Common myeloid progenitor, CD34-positive (primary cell): Measurements from ENCODE around the gene HS3ST1.

Experiments used
- CTCF ChIA-PET: fragments of 350-600 bp; sonication (Branson Sonifier 250); formaldehyde crosslinking; loops from one replicate; lab custom pipeline; 2021; ENCODE audit warnings: antibody characterized with exemption; lab: Charles Lee
- POLR2A ChIA-PET: fragments of 350-600 bp; sonication (Branson Sonifier 250); formaldehyde crosslinking; loops from one replicate; lab custom pipeline; 2021; ENCODE audit warnings: antibody characterized with exemption; lab: Charles Lee
- DNase-seq, 3 donors: peaks; one replicate each; pipeline versions ENCODE4 v3.0.0 to v3.0.0-alpha.2; 2013
- H3K27ac ChIP-seq, 2 experiments: 1 replicate in 1 of 2; 2 replicates in 1 of 2; pipeline ENCODE4 v1.7.0; 2013; ENCODE audit warnings: inconsistent platforms in 2 of 2, low read length in 2 of 2, mild to moderate bottlenecking in 2 of 2, low read depth in 1 of 2, moderate library complexity in 1 of 2; ENCODE audit not compliant: severe bottlenecking in 2 of 2, insufficient read depth in 1 of 2, poor library complexity in 1 of 2
- H3K27me3 ChIP-seq, 5 experiments: replicated peaks in 2 of 5; 1 replicate in 3 of 5; 2 replicates in 2 of 5; pipeline versions ENCODE4 v1.6.1 to v1.7.0; 2013; ENCODE audit warnings: low read length in 4 of 5, mild to moderate bottlenecking in 2 of 5, moderate library complexity in 2 of 5, inconsistent platforms in 1 of 5; ENCODE audit not compliant: insufficient read depth in 5 of 5, control insufficient read depth in 4 of 5
- H3K36me3 ChIP-seq, 4 experiments: 1 replicate in 2 of 4; 2 replicates in 2 of 4; pipeline versions ENCODE4 v1.6.1 to v1.7.0; 2013; ENCODE audit warnings: low read length in 3 of 4, control low read depth in 1 of 4, mild to moderate bottlenecking in 1 of 4; ENCODE audit not compliant: control insufficient read depth in 4 of 4, insufficient read depth in 4 of 4
- H3K4me1 ChIP-seq, 4 experiments: 1 replicate in 3 of 4; 2 replicates in 1 of 4; pipeline versions ENCODE4 v1.6.1 to v1.7.1; 2013; ENCODE audit warnings: low read length in 3 of 4, mild to moderate bottlenecking in 3 of 4, control low read depth in 1 of 4, inconsistent platforms in 1 of 4, moderate library complexity in 1 of 4; ENCODE audit not compliant: control insufficient read depth in 4 of 4, insufficient read depth in 4 of 4; ENCODE audit errors: control extremely low read depth in 1 of 4
- H3K4me3 ChIP-seq, 7 experiments: 1 replicate in 4 of 7; 2 replicates in 3 of 7; pipeline versions ENCODE4 v1.5.1 to v1.7.0; 2013; ENCODE audit warnings: mild to moderate bottlenecking in 7 of 7, low read length in 6 of 7, moderate library complexity in 6 of 7, inconsistent platforms in 2 of 7, low read depth in 2 of 7, control low read depth in 1 of 7; ENCODE audit not compliant: insufficient read depth in 4 of 7, control insufficient read depth in 1 of 7; ENCODE audit errors: extremely low read depth in 1 of 7
- H3K9me3 ChIP-seq, 5 experiments: 1 replicate in 4 of 5; 2 replicates in 1 of 5; pipeline versions ENCODE4 v1.6.1 to v1.7.1; 2013; ENCODE audit warnings: low read length in 4 of 5, mild to moderate bottlenecking in 2 of 5, inconsistent platforms in 1 of 5, low read depth in 1 of 5, moderate library complexity in 1 of 5; ENCODE audit not compliant: control insufficient read depth in 4 of 5, insufficient read depth in 2 of 5; ENCODE audit errors: control extremely low read depth in 1 of 5
- WGBS: methylation state at CpG from one replicate; pipeline ENCODE4 v1.1.5; 2013; ENCODE audit not compliant: insufficient coverage; 5-methylcytosine and 5-hydroxymethylcytosine counted together

HS3ST1 gene

DNA sequence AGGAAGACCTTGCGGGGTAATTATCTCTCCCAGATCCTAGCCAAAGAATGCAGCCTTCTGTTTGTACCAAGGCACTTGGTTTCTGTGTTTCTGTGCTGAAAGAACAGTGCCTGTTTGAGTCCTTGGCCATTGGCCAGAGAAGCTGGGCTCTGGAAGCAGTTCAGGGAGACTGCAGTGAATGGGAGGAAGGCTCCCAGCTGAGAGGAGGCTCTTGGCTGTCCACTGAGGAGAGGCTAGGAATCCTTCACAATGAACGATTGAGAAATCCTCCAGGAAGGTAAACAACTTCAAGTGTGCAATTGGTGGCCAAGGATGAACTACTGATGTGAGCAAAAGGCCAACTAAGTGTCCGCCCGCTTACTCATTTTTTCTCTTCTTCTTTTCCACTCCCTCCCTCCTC, 61.3 kb downstream of the HS3ST1 start:
- ChIA-PET POLR2A (no interaction called here), CTCF (interaction anchor here (0.6 kb wide), 1 partner anchor 57 kb away, joined by 3 read pairs; no protein-coding TSS in a partner anchor)
- peaks cover 0 to 5% (median under 1%) of the 10 kb centered on the region in 5 experiments for H3K9me3 ChIP-seq
- H3K27ac ChIP-seq = no peak overlapping the region
- no peaks in the 10 kb centered on the region for H3K4me1 ChIP-seq
- 84% methylated on average over 4 of the region's 4 CpGs for WGBS
- DNase-seq = no peak
- H3K27me3 ChIP-seq = peaks cover 0 to 12% (median 0%) of the 10 kb centered on the region in 5 experiments
- no peak overlapping the region for H3K4me3 ChIP-seq
- no peaks in the 10 kb centered on the region for H3K36me3 ChIP-seq

DNA sequence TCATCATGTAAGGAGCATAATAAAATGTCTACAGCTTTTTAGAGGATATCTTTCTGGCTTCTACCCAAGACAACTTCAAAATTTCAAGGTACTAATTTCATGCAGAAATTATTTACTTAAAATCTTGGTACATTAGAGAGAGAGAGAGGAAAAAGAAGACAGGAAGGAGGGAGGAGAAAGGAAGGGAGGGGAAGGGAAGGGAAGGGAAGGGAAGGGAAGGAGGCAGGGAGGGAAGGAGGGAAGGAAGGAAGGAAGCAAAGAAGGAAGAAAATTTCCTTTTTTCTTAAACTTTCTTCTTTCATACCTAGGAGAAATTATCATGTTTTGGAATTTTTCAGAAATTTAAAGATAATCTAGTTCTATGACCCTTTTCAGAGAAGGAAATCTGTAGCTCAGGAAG, 61.8 kb downstream of the HS3ST1 start:
- POLR2A ChIA-PET = no interaction called here

GRCh38 chr4:11365039-11365438, 63.7 kb downstream of the HS3ST1 start:
- ChIA-PET CTCF (no interaction called here), POLR2A (no interaction called here)
- H3K36me3 ChIP-seq = no peaks in the 10 kb centered on the region
- H3K27me3 ChIP-seq = peaks cover 0 to 12% (median 0%) of the 10 kb centered on the region in 5 experiments
- H3K9me3 ChIP-seq = peaks cover 0 to 5% (median 0%) of the 10 kb centered on the region in 5 experiments
- no peak for DNase-seq
- no peak overlapping the region for H3K27ac ChIP-seq
- H3K4me1 ChIP-seq = no peaks in the 10 kb centered on the region
- H3K4me3 ChIP-seq = no peak overlapping the region

More for the DNA sequence above, 61.8 kb downstream of the HS3ST1 start:
- Histone ChIP-seq H3K27me3 (peaks cover 0 to 12% (median 0%) of the 10 kb centered on the region in 5 experiments), H3K36me3 (no peaks in the 10 kb centered on the region), H3K27ac (no peak overlapping the region), H3K9me3 (peaks cover 0 to 5% (median 0%) of the 10 kb centered on the region in 5 experiments), H3K4me1 (no peaks in the 10 kb centered on the region), H3K4me3 (no peak overlapping the region)
- no peak for DNase-seq
- CTCF ChIA-PET = interaction anchor here (0.6 kb wide), 1 partner anchor 58 kb away, joined by 3 read pairs; no protein-coding TSS in a partner anchor

GRCh38 chr4:11359591-11359990, 69.1 kb downstream of the HS3ST1 start:
- Histone ChIP-seq H3K4me1 (no peaks in the 10 kb centered on the region), H3K9me3 (peaks cover 0 to 3% (median 0%) of the 10 kb centered on the region in 5 experiments), H3K4me3 (no peak overlapping the region), H3K27ac (no peak overlapping the region), H3K36me3 (no peaks in the 10 kb centered on the region), H3K27me3 (no peaks in the 10 kb centered on the region)
- POLR2A ChIA-PET = no interaction called here
- DNase-seq = no peak
- CTCF ChIA-PET = no interaction called here

DNA sequence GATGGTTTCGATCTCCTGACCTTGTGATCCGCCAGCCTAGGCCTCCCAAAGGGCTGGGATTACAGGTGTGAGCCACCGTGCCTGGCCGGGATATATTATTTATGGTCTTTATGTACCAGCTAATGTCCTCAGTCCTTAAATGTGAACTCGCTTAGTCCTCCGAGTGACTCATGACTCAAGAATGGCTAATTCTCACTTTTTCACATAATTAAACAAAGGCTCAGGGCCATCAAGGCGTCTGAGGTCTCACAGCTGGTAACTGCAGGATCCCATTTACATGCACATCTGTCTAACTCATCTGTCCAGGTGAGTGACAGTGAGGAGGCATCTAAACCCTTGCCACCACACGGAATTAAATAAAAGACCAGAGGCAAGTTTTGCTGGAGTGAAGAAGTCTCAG, 73.5 kb downstream of the HS3ST1 start:
- no peaks in the 10 kb centered on the region for H3K4me1 ChIP-seq
- H3K4me3 ChIP-seq = no peak overlapping the region
- no peaks in the 10 kb centered on the region for H3K36me3 ChIP-seq
- CTCF ChIA-PET = no interaction called here
- no peaks in the 10 kb centered on the region for H3K27me3 ChIP-seq
- WGBS = 96% methylated on average over 6 of the region's 8 CpGs
- DNase-seq = no peak
- peaks cover 0 to 5% (median 0%) of the 10 kb centered on the region in 5 experiments for H3K9me3 ChIP-seq
- POLR2A ChIA-PET = no interaction called here
- no peak overlapping the region for H3K27ac ChIP-seq

DNA sequence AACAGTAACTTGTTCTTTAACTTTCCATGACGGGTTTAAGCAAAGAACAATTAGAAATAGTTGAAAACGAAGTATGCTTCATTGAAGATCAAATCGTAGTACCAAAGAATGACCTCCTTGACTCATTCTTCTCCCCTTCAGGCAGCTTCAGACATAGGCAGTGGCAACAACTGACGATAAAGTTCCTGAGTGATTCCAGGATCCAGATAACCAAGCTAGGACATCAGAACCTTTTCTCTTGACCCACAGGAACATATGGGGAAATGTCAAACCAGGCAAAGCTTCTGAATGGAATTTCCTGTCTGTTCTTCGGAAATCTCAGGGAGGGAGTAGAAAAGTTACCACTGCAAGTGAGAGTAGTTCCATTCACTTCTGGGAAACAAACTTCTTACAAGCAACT, 74.2 kb downstream of the HS3ST1 start:
- H3K27me3 ChIP-seq = no peaks in the 10 kb centered on the region
- H3K27ac ChIP-seq = no peak overlapping the region
- H3K9me3 ChIP-seq = peaks cover 0 to 5% (median 0%) of the 10 kb centered on the region in 5 experiments
- 100% methylated on average over 3 of the region's 5 CpGs for WGBS
- H3K4me3 ChIP-seq = no peak overlapping the region
- POLR2A ChIA-PET = no interaction called here
- CTCF ChIA-PET = no interaction called here
- DNase-seq = no peak
- H3K4me1 ChIP-seq = no peaks in the 10 kb centered on the region
- H3K36me3 ChIP-seq = no peaks in the 10 kb centered on the region

GRCh38 chr4:11348449-11349088, 80.1 kb downstream of the HS3ST1 start:
- no peaks in the 10 kb centered on the region for H3K4me1 ChIP-seq
- DNase-seq = no peak
- no peak overlapping the region for H3K27ac ChIP-seq
- peaks cover 0 to 2% (median 0%) of the 10 kb centered on the region in 5 experiments for H3K9me3 ChIP-seq
- 100% methylated on average over 1 of the region's 3 CpGs for WGBS
- ChIA-PET POLR2A (no interaction called here), CTCF (no interaction called here)
- no peak overlapping the region for H3K4me3 ChIP-seq
- H3K36me3 ChIP-seq = no peaks in the 10 kb centered on the region
- H3K27me3 ChIP-seq = no peaks in the 10 kb centered on the region
